ENCODE measurements around the gene ABHD16A.

Gene ABHD16A

GRCh38 chr6:31691564-31692108 lies 11.5 kb downstream of the ABHD16A start:
- Histone ChIP-seq H3K27ac (ENCODE audit: low read depth, low read length) (no peak overlapping the region), H3K4me1 (ENCODE audit: control insufficient read depth in 5 of 5, insufficient read depth in 5 of 5, low read length in 5 of 5) (peaks cover 0 to 1% (median 0%) of the 10 kb centered on the region in 5 donors), H3K36me3 (ENCODE audit: control insufficient read depth in 5 of 5, insufficient read depth in 5 of 5, low read length in 5 of 5) (peaks cover 3 to 96% (median 81%) of the 10 kb centered on the region in 5 donors), H3K4me3 (ENCODE audit: low read depth in 1 of 5, low read length in 5 of 5) (no peak overlapping the region), H3K9ac (ENCODE audit: low read length in 5 of 5) (no peak overlapping the region), H3K9me3 (ENCODE audit: control insufficient read depth in 5 of 5, low read length in 5 of 5) (no peaks in the 10 kb centered on the region), H3K27me3 (ENCODE audit: control insufficient read depth in 5 of 5, insufficient read depth in 4 of 5, low read length in 5 of 5) (no peaks in the 10 kb centered on the region)

GRCh38 chr6:31691078-31691463 lies 12.1 kb downstream of the ABHD16A start:
- Histone ChIP-seq H3K27me3 (ENCODE audit: control insufficient read depth in 5 of 5, insufficient read depth in 4 of 5, low read length in 5 of 5) (no peaks in the 10 kb centered on the region), H3K4me1 (ENCODE audit: control insufficient read depth in 5 of 5, insufficient read depth in 5 of 5, low read length in 5 of 5) (no peaks in the 10 kb centered on the region), H3K9me3 (ENCODE audit: control insufficient read depth in 5 of 5, low read length in 5 of 5) (no peaks in the 10 kb centered on the region), H3K9ac (ENCODE audit: low read length in 5 of 5) (no peak overlapping the region), H3K27ac (ENCODE audit: low read depth, low read length) (no peak overlapping the region), H3K36me3 (ENCODE audit: control insufficient read depth in 5 of 5, insufficient read depth in 5 of 5, low read length in 5 of 5) (peaks cover 3 to 96% (median 84%) of the 10 kb centered on the region in 5 donors), H3K4me3 (ENCODE audit: low read depth in 1 of 5, low read length in 5 of 5) (no peak overlapping the region)

GRCh38 chr6:31690231-31691077 lies 12.7 kb downstream of the ABHD16A start:
- no peak overlapping the region for H3K4me3 ChIP-seq (ENCODE audit: low read depth in 1 of 5, low read length in 5 of 5)
- H3K36me3 ChIP-seq (ENCODE audit: control insufficient read depth in 5 of 5, insufficient read depth in 5 of 5, low read length in 5 of 5): peaks cover 3 to 97% (median 87%) of the 10 kb centered on the region in 5 donors
- H3K4me1 ChIP-seq (ENCODE audit: control insufficient read depth in 5 of 5, insufficient read depth in 5 of 5, low read length in 5 of 5): no peaks in the 10 kb centered on the region
- no peaks in the 10 kb centered on the region for H3K9me3 ChIP-seq (ENCODE audit: control insufficient read depth in 5 of 5, low read length in 5 of 5)
- no peaks in the 10 kb centered on the region for H3K27me3 ChIP-seq (ENCODE audit: control insufficient read depth in 5 of 5, insufficient read depth in 4 of 5, low read length in 5 of 5)
- H3K27ac ChIP-seq (ENCODE audit: low read depth, low read length): no peak overlapping the region
- H3K9ac ChIP-seq (ENCODE audit: low read length in 5 of 5): no peak overlapping the region

GRCh38 chr6:31689249-31690110 lies 13.6 kb downstream of the ABHD16A start:
- Histone ChIP-seq H3K36me3 (ENCODE audit: control insufficient read depth in 5 of 5, insufficient read depth in 5 of 5, low read length in 5 of 5) (peaks cover 3 to 94% (median 86%) of the 10 kb centered on the region in 5 donors), H3K27me3 (ENCODE audit: control insufficient read depth in 5 of 5, insufficient read depth in 4 of 5, low read length in 5 of 5) (no peaks in the 10 kb centered on the region), H3K9me3 (ENCODE audit: control insufficient read depth in 5 of 5, low read length in 5 of 5) (no peaks in the 10 kb centered on the region), H3K27ac (ENCODE audit: low read depth, low read length) (no peak overlapping the region), H3K4me1 (ENCODE audit: control insufficient read depth in 5 of 5, insufficient read depth in 5 of 5, low read length in 5 of 5) (no peaks in the 10 kb centered on the region), H3K4me3 (ENCODE audit: low read depth in 1 of 5, low read length in 5 of 5) (no peak overlapping the region), H3K9ac (ENCODE audit: low read length in 5 of 5) (peak overlapping the region in 1 of 5 donors; percentile 7)

- no peak overlapping the region for H3K4me3 ChIP-seq (ENCODE audit: low read depth in 1 of 5, low read length in 5 of 5)
- H3K36me3 ChIP-seq (ENCODE audit: control insufficient read depth in 5 of 5, insufficient read depth in 5 of 5, low read length in 5 of 5): peaks cover 3 to 82% (median 78%) of the 10 kb centered on the region in 5 donors
- no peak overlapping the region for H3K27ac ChIP-seq (ENCODE audit: low read depth, low read length)
- no peaks in the 10 kb centered on the region for H3K27me3 ChIP-seq (ENCODE audit: control insufficient read depth in 5 of 5, insufficient read depth in 4 of 5, low read length in 5 of 5)
- H3K9ac ChIP-seq (ENCODE audit: low read length in 5 of 5): no peak overlapping the region
- no peaks in the 10 kb centered on the region for H3K9me3 ChIP-seq (ENCODE audit: control insufficient read depth in 5 of 5, low read length in 5 of 5)
- peaks cover 0 to 3% (median 3%) of the 10 kb centered on the region in 5 donors for H3K4me1 ChIP-seq (ENCODE audit: control insufficient read depth in 5 of 5, insufficient read depth in 5 of 5, low read length in 5 of 5)
These were observed 15.0 kb downstream of the ABHD16A start for GRCh38 chr6:31687860-31688693.

- no peaks in the 10 kb centered on the region for H3K9me3 ChIP-seq (ENCODE audit: control insufficient read depth in 5 of 5, low read length in 5 of 5)
- H3K9ac ChIP-seq (ENCODE audit: low read length in 5 of 5): no peak overlapping the region
- no peak overlapping the region for H3K4me3 ChIP-seq (ENCODE audit: low read depth in 1 of 5, low read length in 5 of 5)
- no peaks in the 10 kb centered on the region for H3K27me3 ChIP-seq (ENCODE audit: control insufficient read depth in 5 of 5, insufficient read depth in 4 of 5, low read length in 5 of 5)
- H3K36me3 ChIP-seq (ENCODE audit: control insufficient read depth in 5 of 5, insufficient read depth in 5 of 5, low read length in 5 of 5): peaks cover 3 to 75% (median 71%) of the 10 kb centered on the region in 5 donors
- no peak overlapping the region for H3K27ac ChIP-seq (ENCODE audit: low read depth, low read length)
- peaks cover 0 to 4% (median 3%) of the 10 kb centered on the region in 5 donors for H3K4me1 ChIP-seq (ENCODE audit: control insufficient read depth in 5 of 5, insufficient read depth in 5 of 5, low read length in 5 of 5)
These were observed 15.8 kb downstream of the ABHD16A start for GRCh38 chr6:31687321-31687720.

GRCh38 chr6:31686483-31686882 lies 16.6 kb downstream of the ABHD16A start:
- Histone ChIP-seq H3K27me3 (ENCODE audit: control insufficient read depth in 5 of 5, insufficient read depth in 4 of 5, low read length in 5 of 5) (no peaks in the 10 kb centered on the region), H3K36me3 (ENCODE audit: control insufficient read depth in 5 of 5, insufficient read depth in 5 of 5, low read length in 5 of 5) (peaks cover 0 to 67% (median 63%) of the 10 kb centered on the region in 5 donors), H3K4me3 (ENCODE audit: low read depth in 1 of 5, low read length in 5 of 5) (no peak overlapping the region), H3K9ac (ENCODE audit: low read length in 5 of 5) (no peak overlapping the region), H3K4me1 (ENCODE audit: control insufficient read depth in 5 of 5, insufficient read depth in 5 of 5, low read length in 5 of 5) (peaks cover 0 to 9% (median 6%) of the 10 kb centered on the region in 5 donors), H3K27ac (ENCODE audit: low read depth, low read length) (no peak overlapping the region), H3K9me3 (ENCODE audit: control insufficient read depth in 5 of 5, low read length in 5 of 5) (no peaks in the 10 kb centered on the region)

GRCh38 chr6:31683591-31683990 lies 19.5 kb downstream of the ABHD16A start:
- no peak overlapping the region for H3K9ac ChIP-seq (ENCODE audit: low read length in 5 of 5)
- peaks cover 0 to 23% (median 20%) of the 10 kb centered on the region in 5 donors for H3K4me1 ChIP-seq (ENCODE audit: control insufficient read depth in 5 of 5, insufficient read depth in 5 of 5, low read length in 5 of 5)
- no peak overlapping the region for H3K27ac ChIP-seq (ENCODE audit: low read depth, low read length)
- peaks cover 0 to 38% (median 35%) of the 10 kb centered on the region in 5 donors for H3K36me3 ChIP-seq (ENCODE audit: control insufficient read depth in 5 of 5, insufficient read depth in 5 of 5, low read length in 5 of 5)
- no peaks in the 10 kb centered on the region for H3K9me3 ChIP-seq (ENCODE audit: control insufficient read depth in 5 of 5, low read length in 5 of 5)
- no peaks in the 10 kb centered on the region for H3K27me3 ChIP-seq (ENCODE audit: control insufficient read depth in 5 of 5, insufficient read depth in 4 of 5, low read length in 5 of 5)
- no peak overlapping the region for H3K4me3 ChIP-seq (ENCODE audit: low read depth in 1 of 5, low read length in 5 of 5)

GRCh38 chr6:31681135-31681671 lies 21.9 kb downstream of the ABHD16A start:
- no peaks in the 10 kb centered on the region for H3K9me3 ChIP-seq (ENCODE audit: control insufficient read depth in 5 of 5, low read length in 5 of 5)
- peaks cover 0 to 14% (median 11%) of the 10 kb centered on the region in 5 donors for H3K36me3 ChIP-seq (ENCODE audit: control insufficient read depth in 5 of 5, insufficient read depth in 5 of 5, low read length in 5 of 5)
- peak overlapping the region in 4 of 5 donors; percentile 45 to 80 (median 68) for H3K9ac ChIP-seq (ENCODE audit: low read length in 5 of 5)
- H3K4me3 ChIP-seq (ENCODE audit: low read depth in 1 of 5, low read length in 5 of 5): peak overlapping the region; percentile 65 to 74 (median 69)
- peaks cover 0 to 23% (median 20%) of the 10 kb centered on the region in 5 donors for H3K4me1 ChIP-seq (ENCODE audit: control insufficient read depth in 5 of 5, insufficient read depth in 5 of 5, low read length in 5 of 5)
- H3K27ac ChIP-seq (ENCODE audit: low read depth, low read length): peak overlapping the region; percentile 49
- H3K27me3 ChIP-seq (ENCODE audit: control insufficient read depth in 5 of 5, insufficient read depth in 4 of 5, low read length in 5 of 5): no peaks in the 10 kb centered on the region
